Measurements from ENCODE around the gene SNAP29.

SNAP29 gene

GRCh38 chr22:20840646-20841371 is 18.0 kb upstream of the SNAP29 start:
- ATAC-seq (replicated peaks) (no peak), DNase-seq (no peak)
- Mint-ChIP-seq H3K4me1 (ENCODE audit: low read depth in 2 of 2) (peaks cover 36 to 55% of the 10 kb centered on the region in 2 donors), H3K4me3 (no peak overlapping the region), H3K9me3 (no peaks in the 10 kb centered on the region), H3K36me3 (ENCODE audit: insufficient read depth) (peaks cover 4% of the 10 kb centered on the region), H3K27ac (peak overlapping the region; percentile 18 to 68), H3K27me3 (no peaks in the 10 kb centered on the region)

DNA sequence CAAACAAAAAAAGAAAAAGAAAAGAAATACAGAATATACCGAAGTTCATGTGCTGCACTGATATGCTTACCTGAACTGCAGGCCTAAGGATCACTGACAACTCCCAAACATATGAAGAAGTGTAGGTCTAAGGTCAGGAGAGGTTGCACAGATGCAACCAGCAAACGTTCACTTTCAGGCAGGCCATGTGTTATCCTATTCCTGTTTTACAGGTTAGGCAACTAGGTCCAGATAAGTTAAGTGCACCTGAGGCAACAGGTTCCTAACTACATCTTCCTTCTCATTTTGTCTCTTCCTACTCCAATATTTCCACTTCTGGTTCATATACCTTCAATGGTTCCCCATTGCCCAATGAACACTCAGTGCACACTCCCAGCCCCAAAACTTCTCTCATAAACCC is 15.3 kb upstream of the SNAP29 start:
- Mint-ChIP-seq H3K4me1 (ENCODE audit: low read depth in 2 of 2) (peaks cover 38 to 54% of the 10 kb centered on the region in 2 donors), H3K27ac (peak overlapping the region in 1 of 2 donors; percentile 33), H3K9me3 (no peaks in the 10 kb centered on the region), H3K4me3 (no peak overlapping the region), H3K27me3 (no peaks in the 10 kb centered on the region), H3K36me3 (ENCODE audit: insufficient read depth) (no peaks in the 10 kb centered on the region)
- DNase-seq (no peak), ATAC-seq (replicated peaks) (no peak)

DNA sequence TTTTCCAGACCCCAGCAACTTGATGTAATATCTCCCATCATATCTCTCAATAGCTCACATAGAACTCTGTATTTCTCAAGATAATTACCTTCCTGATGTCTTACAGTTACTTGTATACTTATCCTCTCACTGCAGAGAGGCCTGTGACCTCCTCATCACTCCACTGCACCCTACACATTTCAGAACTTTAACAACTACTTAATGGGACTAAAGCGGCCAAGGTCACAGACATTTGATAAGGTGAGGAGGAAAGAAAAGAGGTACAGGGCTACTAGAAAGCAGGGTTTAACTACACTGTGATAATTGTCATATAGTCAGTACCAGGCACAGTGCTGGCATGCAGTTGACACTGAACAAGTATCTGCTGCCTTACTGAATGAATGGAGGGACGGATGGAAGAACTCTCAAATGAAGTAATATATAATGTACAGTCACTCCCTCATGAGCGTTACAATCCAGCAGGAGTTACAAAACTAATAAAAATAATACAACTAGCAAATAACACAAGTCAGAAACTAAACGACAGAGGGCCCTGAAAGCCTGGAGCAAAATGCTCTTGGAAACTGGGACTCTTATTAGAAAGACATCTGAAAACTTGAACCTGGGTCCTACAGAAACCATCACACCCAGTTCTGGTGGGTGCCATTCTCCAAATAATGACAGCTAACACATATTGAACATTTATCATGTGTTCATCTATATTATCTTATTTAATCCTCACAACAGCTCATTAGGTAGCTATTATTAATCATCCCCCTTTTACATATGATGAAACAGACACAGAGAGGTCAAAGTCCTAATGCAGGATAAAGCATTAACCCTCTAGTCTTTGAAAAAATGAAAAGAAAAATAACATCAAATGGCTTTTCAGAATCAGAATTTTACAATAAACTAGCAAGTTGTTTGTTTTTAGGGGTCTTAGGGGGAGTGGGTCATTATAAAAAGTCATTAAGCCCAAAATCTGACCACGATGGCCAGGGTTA is 14.5 kb upstream of the SNAP29 start:
- no peaks in the 10 kb centered on the region for H3K9me3 Mint-ChIP-seq
- H3K4me1 Mint-ChIP-seq (ENCODE audit: low read depth in 2 of 2): peaks cover 36 to 54% of the 10 kb centered on the region in 2 donors
- peak overlapping the region in 1 of 2 donors; percentile 33 for H3K27ac Mint-ChIP-seq
- no peaks in the 10 kb centered on the region for H3K36me3 Mint-ChIP-seq (ENCODE audit: insufficient read depth)
- ATAC-seq (replicated peaks): no peak
- H3K27me3 Mint-ChIP-seq: no peaks in the 10 kb centered on the region
- DNase-seq: no peak
- H3K4me3 Mint-ChIP-seq: no peak overlapping the region

- no peak overlapping the region for H3K27ac Mint-ChIP-seq
- H3K36me3 Mint-ChIP-seq (ENCODE audit: insufficient read depth): no peaks in the 10 kb centered on the region
- H3K4me3 Mint-ChIP-seq: no peak overlapping the region
- peaks cover 19 to 39% of the 10 kb centered on the region in 2 donors for H3K4me1 Mint-ChIP-seq (ENCODE audit: low read depth in 2 of 2)
- DNase-seq (no peak), ATAC-seq (replicated peaks) (no peak)
- no peaks in the 10 kb centered on the region for H3K9me3 Mint-ChIP-seq
- H3K27me3 Mint-ChIP-seq: no peaks in the 10 kb centered on the region
Measured at GRCh38 chr22:20847318-20847822, 11.4 kb upstream of the SNAP29 start.

- DNase-seq (no peak), ATAC-seq (replicated peaks) (no peak)
- Mint-ChIP-seq H3K36me3 (ENCODE audit: insufficient read depth) (peaks cover 6% of the 10 kb centered on the region), H3K27me3 (no peaks in the 10 kb centered on the region), H3K4me1 (ENCODE audit: low read depth in 2 of 2) (peaks cover 30 to 40% of the 10 kb centered on the region in 2 donors), H3K4me3 (no peak overlapping the region), H3K9me3 (no peaks in the 10 kb centered on the region), H3K27ac (peak overlapping the region in 1 of 2 donors; percentile 51)
Measured at GRCh38 chr22:20852076-20852475, 6.7 kb upstream of the SNAP29 start.

DNA sequence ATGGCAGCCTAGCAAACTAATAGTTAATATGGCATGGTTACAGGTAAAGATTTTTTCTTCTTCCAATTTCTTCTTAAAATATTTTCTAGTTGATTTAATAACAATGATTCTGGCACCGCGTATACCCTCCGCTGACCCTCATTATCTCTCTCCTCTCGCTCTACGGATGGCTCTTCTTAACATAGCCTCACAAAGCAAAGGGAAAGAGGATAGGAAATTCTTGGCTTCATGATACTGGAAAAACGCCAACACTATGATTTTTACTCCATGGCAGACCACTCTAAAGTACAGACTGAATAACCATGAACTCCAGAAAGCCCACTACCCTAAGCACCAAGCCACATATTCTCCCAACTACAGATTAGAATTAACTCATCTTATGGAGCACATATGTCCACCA is 6.3 kb upstream of the SNAP29 start:
- Mint-ChIP-seq H3K9me3 (no peaks in the 10 kb centered on the region), H3K27ac (no peak overlapping the region), H3K4me3 (no peak overlapping the region), H3K27me3 (no peaks in the 10 kb centered on the region), H3K36me3 (ENCODE audit: insufficient read depth) (peaks cover 6% of the 10 kb centered on the region), H3K4me1 (ENCODE audit: low read depth in 2 of 2) (peaks cover 35 to 44% of the 10 kb centered on the region in 2 donors)
- ATAC-seq (replicated peaks) (no peak), DNase-seq (no peak)

- peaks cover 41 to 50% of the 10 kb centered on the region in 2 donors for H3K4me1 Mint-ChIP-seq (ENCODE audit: low read depth in 2 of 2)
- ATAC-seq (replicated peaks) (no peak), DNase-seq (no peak)
- no peaks in the 10 kb centered on the region for H3K27me3 Mint-ChIP-seq
- peak overlapping the region in 1 of 2 donors; percentile 70 for H3K27ac Mint-ChIP-seq
- H3K4me3 Mint-ChIP-seq: no peak overlapping the region
- H3K9me3 Mint-ChIP-seq: no peaks in the 10 kb centered on the region
- peaks cover 10% of the 10 kb centered on the region for H3K36me3 Mint-ChIP-seq (ENCODE audit: insufficient read depth)
Measured at GRCh38 chr22:20853236-20853660, 5.6 kb upstream of the SNAP29 start.

GRCh38 chr22:20857247-20857643 is 1.6 kb upstream of the SNAP29 start:
- DNase-seq (no peak), ATAC-seq (replicated peaks) (no peak)
- no peaks in the 10 kb centered on the region for H3K9me3 Mint-ChIP-seq
- H3K4me3 Mint-ChIP-seq: peak overlapping the region; percentile 91 to 94
- peaks cover 48 to 52% of the 10 kb centered on the region in 2 donors for H3K4me1 Mint-ChIP-seq (ENCODE audit: low read depth in 2 of 2)
- H3K36me3 Mint-ChIP-seq (ENCODE audit: insufficient read depth): peaks cover 36% of the 10 kb centered on the region
- H3K27ac Mint-ChIP-seq: peak overlapping the region; percentile 8 to 92
- H3K27me3 Mint-ChIP-seq: no peaks in the 10 kb centered on the region

DNA sequence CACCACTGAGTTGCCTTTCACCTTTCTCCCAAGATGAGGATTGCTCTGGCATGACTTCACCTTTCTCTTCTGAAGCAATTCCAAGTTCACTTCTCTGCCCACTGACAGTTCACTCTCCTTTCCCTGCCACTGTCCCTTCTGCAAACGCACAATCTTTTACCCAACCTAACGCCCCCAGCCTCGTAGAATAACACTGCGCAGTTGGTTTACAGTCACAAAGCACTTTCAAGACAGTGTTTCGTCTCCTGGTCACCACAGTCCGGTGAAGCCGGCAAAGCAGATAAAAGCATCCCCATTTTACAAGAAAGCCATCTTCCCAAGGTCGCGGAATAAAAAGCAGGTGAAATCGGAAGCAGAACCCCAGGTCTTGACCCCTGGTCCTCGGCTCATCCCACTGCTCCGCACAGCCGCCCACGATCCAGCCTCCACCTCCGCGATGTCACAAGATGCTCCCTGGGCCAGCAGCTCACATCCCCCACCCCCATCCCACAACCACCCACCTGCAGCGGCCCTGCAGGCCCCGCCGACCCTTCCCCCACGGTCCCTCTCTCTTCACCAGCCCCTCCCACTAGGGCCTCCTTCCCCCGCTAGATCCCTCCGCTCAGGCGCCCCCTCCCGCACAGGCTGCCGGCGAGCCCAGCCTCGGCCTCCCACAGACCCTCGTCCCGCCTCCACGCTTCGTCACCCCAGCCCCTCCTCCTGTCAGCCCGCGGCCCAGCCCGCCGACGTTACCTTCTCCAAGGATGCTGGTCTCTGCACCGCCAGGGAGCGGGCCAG is 781 bp upstream of the SNAP29 start:
- Mint-ChIP-seq H3K4me3 (peak overlapping the region; percentile 91 to 94), H3K4me1 (ENCODE audit: low read depth in 2 of 2) (peaks cover 47 to 49% of the 10 kb centered on the region in 2 donors), H3K9me3 (no peaks in the 10 kb centered on the region), H3K27me3 (no peaks in the 10 kb centered on the region), H3K36me3 (ENCODE audit: insufficient read depth) (peaks cover 36% of the 10 kb centered on the region), H3K27ac (peak overlapping the region; percentile 92 to 93)
- DNase-seq (peak; percentile 66 to 73 (median 72)), ATAC-seq (replicated peaks) (peak; percentile 57)

DNA sequence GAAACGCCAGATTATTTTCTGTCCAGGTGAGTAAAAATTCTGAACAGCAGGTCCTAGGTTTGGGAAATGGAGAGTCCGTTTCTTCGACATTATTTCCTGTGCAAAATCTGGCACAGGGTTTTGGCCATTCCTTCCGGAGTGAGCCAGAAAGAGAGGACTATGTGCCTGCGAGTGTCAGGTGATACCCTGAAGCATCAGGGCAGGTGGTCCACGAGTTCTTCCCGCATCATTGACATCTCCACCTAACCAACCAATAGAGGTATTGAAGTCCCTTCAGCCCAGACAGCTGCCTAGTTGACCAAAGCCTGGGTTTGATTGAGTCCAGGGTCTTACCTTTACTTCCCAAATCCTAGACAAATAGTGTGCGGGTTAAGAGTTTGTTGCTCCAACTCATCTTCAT is 808 bp downstream of the SNAP29 start:
- Mint-ChIP-seq H3K4me1 (ENCODE audit: low read depth in 2 of 2) (peaks cover 45 to 48% of the 10 kb centered on the region in 2 donors), H3K27ac (peak overlapping the region; percentile 92 to 93), H3K27me3 (no peaks in the 10 kb centered on the region), H3K9me3 (no peaks in the 10 kb centered on the region), H3K4me3 (peak overlapping the region; percentile 91 to 94), H3K36me3 (ENCODE audit: insufficient read depth) (peaks cover 36% of the 10 kb centered on the region)
- no peak for ATAC-seq (replicated peaks)
- DNase-seq: no peak

DNA sequence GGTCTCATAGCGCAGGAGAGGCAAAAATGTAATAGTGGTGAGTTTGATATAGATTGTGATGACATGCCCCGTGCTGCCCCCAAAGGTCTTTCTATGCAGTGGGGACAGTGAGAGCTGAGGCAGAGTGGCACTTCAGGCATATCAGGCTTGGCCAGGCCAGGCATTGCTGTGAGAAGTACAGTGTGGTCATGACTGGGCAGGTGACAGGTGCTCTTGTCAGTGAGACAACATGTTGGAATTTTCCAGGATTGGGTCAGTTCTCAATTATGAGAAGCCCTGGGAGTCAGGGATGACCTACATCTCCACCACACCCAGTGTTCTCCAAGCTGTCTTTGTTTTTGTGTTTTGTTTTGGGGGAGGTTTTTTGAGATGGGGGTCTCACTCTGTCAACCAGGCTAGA is 3.7 kb downstream of the SNAP29 start:
- Mint-ChIP-seq H3K36me3 (ENCODE audit: insufficient read depth) (peaks cover 44% of the 10 kb centered on the region), H3K27ac (peak overlapping the region in 1 of 2 donors; percentile 61), H3K27me3 (no peaks in the 10 kb centered on the region), H3K9me3 (no peaks in the 10 kb centered on the region), H3K4me3 (no peak overlapping the region), H3K4me1 (ENCODE audit: low read depth in 2 of 2) (peaks cover 37 to 47% of the 10 kb centered on the region in 2 donors)
- DNase-seq: no peak
- ATAC-seq (replicated peaks): no peak

DNA sequence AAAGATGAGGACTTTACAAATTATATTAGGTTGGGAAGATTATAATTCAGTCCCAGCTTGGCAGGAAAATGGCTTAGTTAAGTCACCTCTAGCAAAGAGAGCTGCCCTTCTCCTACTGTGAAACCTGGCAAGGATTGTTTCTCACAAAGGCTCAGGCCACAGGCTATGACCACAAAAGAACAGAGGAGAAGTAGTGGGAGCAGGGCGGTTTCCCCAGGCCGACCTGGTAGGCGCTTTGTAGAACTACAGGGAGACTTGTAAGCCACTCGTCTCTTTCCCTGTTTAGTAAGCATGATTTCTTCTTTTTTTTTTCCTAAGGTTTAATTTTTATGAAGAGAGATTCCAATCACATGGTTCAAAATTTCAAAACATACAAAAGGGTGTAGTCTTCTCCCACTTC is 4.6 kb downstream of the SNAP29 start:
- Mint-ChIP-seq H3K4me1 (ENCODE audit: low read depth in 2 of 2) (peaks cover 31 to 41% of the 10 kb centered on the region in 2 donors), H3K27ac (peak overlapping the region in 1 of 2 donors; percentile 71), H3K4me3 (no peak overlapping the region), H3K9me3 (no peaks in the 10 kb centered on the region), H3K27me3 (no peaks in the 10 kb centered on the region), H3K36me3 (ENCODE audit: insufficient read depth) (peaks cover 40% of the 10 kb centered on the region)
- ATAC-seq (replicated peaks) (no peak), DNase-seq (no peak)
